GM10847 (cell line): ENCODE results near the gene ZCCHC4.

ENCODE experiments used
- POLR2A ChIP-seq: IDR thresholded peaks from 2 replicates; pipeline ENCODE4 v1.6.1; 2011; ENCODE audit not compliant: insufficient read length; ENCODE audit errors: extremely low read depth

The ZCCHC4 gene

DNA sequence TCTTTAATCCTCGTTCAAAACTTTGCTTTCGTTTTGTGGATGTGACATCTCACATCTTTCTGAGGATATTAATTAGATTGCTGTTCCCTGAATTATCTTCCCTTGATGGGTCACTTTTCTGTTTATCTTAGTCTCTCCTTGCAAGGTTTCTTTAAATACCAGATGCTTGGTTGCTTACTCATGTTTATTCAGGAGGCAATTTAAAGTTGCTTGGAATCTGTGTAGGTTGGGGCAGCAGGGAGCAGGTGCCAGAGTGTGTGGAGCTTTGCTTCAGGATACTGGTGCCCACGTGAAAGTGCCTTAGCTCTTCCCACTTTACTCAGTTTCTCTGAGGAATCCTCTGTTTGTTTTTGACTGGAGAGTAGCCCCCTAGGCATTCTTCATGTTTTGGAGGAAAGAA lies 88.5 kb downstream of the ZCCHC4 start:
- no peak for TF ChIP-seq POLR2A

DNA sequence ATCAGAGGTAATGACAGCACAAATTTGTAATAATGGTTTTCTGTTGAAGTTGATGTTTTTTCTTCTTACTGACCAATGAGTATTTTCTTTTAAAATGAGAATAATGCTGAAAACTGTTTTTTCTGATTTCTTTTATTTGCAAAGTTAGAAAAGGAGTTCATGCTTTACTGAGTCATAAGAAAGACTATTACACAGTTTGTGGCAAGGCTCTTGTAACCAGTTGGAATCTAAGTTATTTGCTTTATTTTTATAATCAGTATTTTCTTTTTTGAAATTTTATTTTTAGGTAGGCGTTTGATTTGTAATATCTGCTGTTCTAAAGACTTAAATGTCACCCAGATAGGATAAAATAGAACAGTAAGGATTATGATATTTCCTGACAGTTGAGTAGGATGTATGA lies 89.9 kb downstream of the ZCCHC4 start:
- TF ChIP-seq POLR2A, result no peak

- no peak for TF ChIP-seq POLR2A
Measured at GRCh38 chr4:25403699-25404098, 91.1 kb downstream of the ZCCHC4 start.

GRCh38 chr4:25405453-25405852 lies 92.9 kb downstream of the ZCCHC4 start:
- no peak for TF ChIP-seq POLR2A

- TF ChIP-seq POLR2A, result no peak
Measured at GRCh38 chr4:25406081-25406692, 93.6 kb downstream of the ZCCHC4 start.

GRCh38 chr4:25410820-25411529 lies 98.4 kb downstream of the ZCCHC4 start:
- no peak for TF ChIP-seq POLR2A

DNA sequence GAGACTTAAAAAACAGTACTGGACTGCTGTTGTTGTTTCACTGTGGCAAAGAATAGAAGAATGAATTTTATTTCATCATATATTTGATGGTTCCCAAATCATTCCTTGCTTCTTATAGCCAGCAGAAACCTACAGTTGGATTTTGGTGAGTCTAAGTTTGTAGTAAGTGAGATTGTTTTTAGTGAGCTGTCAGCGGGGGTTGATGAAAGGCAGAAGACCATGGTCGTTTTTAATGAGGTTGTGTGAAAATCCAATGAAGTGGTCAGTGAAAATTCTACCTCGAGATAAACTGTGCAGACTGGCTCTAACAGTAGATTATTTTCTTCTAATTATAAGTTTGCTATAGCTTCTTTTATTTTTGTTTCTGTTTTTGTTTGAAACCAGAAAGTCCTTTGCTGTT lies 100.7 kb downstream of the ZCCHC4 start:
- TF ChIP-seq POLR2A, result no peak

DNA sequence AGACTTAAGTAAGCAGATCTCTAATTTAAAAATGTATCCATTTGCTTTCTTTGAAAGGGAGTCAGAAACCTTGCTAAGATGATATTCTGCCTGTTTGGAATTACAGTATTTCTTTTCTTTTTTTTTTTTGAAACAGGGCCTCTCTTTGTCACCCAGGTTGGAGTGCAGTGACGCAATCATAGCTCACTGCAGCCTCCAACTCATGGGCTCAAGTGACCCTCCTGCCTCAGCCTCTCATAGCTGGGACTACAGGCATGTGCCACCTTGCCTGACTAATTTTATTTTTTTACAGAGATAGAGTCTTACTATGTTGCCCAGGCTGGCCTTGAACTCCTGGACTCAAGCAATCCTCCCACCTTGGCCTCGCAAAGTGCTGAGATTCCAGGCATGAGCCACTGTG lies 104.4 kb downstream of the ZCCHC4 start:
- TF ChIP-seq POLR2A, result no peak
